Measurements from ENCODE around the gene PSD4. TPM values are rescaled to one million over a fixed set of nuclear protein-coding genes. Genes with fewer than 3 reads are reported as not detected.

PSD4 gene
- total and polyA plus RNA-seq, 2 of the 4 experiments (the other 2 are of a cell fraction) = 0.36 to 0.70 TPM

DNA sequence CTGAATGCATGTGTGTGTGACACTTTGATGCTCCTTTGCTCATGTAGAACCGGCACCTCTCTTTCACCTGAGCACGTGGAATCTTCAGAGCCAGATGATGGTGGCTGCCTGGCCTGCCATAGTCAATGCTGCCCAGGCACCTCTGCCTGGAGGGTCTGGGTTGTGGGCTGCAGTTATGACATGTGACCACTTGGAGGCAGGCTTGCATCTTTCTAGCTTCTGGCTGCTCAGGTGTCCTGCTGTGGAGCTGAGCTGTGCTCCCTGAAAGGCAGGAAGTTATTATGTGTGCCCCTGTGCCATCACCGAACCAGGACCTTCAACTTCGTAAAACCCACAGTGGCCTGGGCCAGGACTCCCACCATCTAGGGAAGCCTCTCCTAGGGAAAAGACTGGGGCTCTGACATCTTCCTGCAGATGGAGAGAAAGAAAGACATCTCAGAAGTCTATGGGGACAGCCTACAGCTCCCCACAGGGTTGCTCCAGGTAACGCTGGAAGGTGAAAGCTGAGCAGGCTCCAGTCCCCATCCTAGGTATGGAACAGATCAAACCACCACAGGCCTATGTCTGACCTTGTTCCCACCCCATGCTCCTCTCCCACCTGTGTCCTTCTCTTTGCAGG, 30.2 kb downstream of the PSD4 start:
- in situ Hi-C loops (cut with MboI; ENCODE audit: low sequenced_read_pairs) (no loop called here), dilution Hi-C loops (cut with HindIII; ENCODE audit: low sequenced_read_pairs, unreplicated experiment) (no loop called here), intact Hi-C loops (cut with micrococcal nuclease) (loop anchor here (1.0 to 5.0 kb wide), 3 partner anchors 45 to 188 kb away; no protein-coding TSS in a partner anchor)
- Histone ChIP-seq H3K27me3 (ENCODE audit: control insufficient read depth, insufficient read depth, low read length) (peaks cover 2% of the 10 kb centered on the region; the same call in 1 of the 2 replicates), H3K14ac (replicated peaks; ENCODE audit: low read depth, low read length) (no peak overlapping the region), H3K4me3 (ENCODE audit: insufficient read depth, low read depth, low read length) (no peak overlapping the region), H3K18ac (ENCODE audit: low read depth, low read length) (no peak overlapping the region), H3K36me3 (ENCODE audit: control insufficient read depth, insufficient read depth, low read length) (no peaks in the 10 kb centered on the region), H3K56ac (ENCODE audit: extremely low read depth, insufficient read depth, low read length) (no peak overlapping the region), H3K4me1 (ENCODE audit: control insufficient read depth, insufficient read depth, low read length) (peaks cover 4% of the 10 kb centered on the region), H2BK5ac (ENCODE audit: low read depth, low read length, poor library complexity, severe bottlenecking) (no peak overlapping the region), H2BK120ac (ENCODE audit: low read depth, low read length) (no peak overlapping the region), H4K91ac (ENCODE audit: insufficient read depth, low read depth, low read length) (no peak overlapping the region; the same call in 1 of the 2 replicates), H2AK9ac (replicated peaks; ENCODE audit: low read depth, low read length, poor library complexity) (peak overlapping the region; percentile 38), H3K4me2 (ENCODE audit: low read depth, low read length) (no peak overlapping the region), H3K9ac (ENCODE audit: low read depth, low read length) (no peak overlapping the region), H3K27ac (ENCODE audit: insufficient read depth, low read length) (no peak overlapping the region), H2BK15ac (ENCODE audit: low read depth, low read length) (no peak overlapping the region), H3K9me3 (ENCODE audit: control insufficient read depth, insufficient read depth, low read length) (no peaks in the 10 kb centered on the region), H4K8ac (ENCODE audit: low read depth in 2 of 2, low read length in 2 of 2) (no peak overlapping the region), H4K20me1 (ENCODE audit: insufficient read depth, low read length) (no peaks in the 10 kb centered on the region), H2BK20ac (ENCODE audit: low read depth, low read length) (no peak overlapping the region), H3K9me1 (ENCODE audit: insufficient read depth, low read length) (peaks cover 7% of the 10 kb centered on the region), H3K23ac (ENCODE audit: low read depth, low read length) (no peak overlapping the region), H3K4ac (ENCODE audit: low read depth, low read length) (no peak overlapping the region), H2AFZ (replicated peaks; ENCODE audit: low read length, poor library complexity) (peak overlapping the region; percentile 79), H2AK5ac (ENCODE audit: low read depth, low read length) (no peak overlapping the region), H4K5ac (ENCODE audit: low read depth, low read length) (no peak overlapping the region), H3K79me1 (ENCODE audit: low read depth in 1 of 2, low read length in 2 of 2) (no peaks in the 10 kb centered on the region)
- ChIA-PET POLR2A (ENCODE audit: unreplicated experiment) (no interaction called here), CTCF (interaction anchor here (0.7 to 2.8 kb wide), 11 partner anchors 31 to 187 kb away, joined by 3 to 19 read pairs (median 3); no protein-coding TSS in a partner anchor)
- TF ChIP-seq SMC3 (IDR thresholded peaks at IDR 0.05; ENCODE audit: low read depth, low read length) (peak; percentile 80), RAD21 (IDR thresholded peaks at IDR 0.05; ENCODE audit: low read length) (peak; percentile 92)
- TF ChIP-seq, protein P1, sequence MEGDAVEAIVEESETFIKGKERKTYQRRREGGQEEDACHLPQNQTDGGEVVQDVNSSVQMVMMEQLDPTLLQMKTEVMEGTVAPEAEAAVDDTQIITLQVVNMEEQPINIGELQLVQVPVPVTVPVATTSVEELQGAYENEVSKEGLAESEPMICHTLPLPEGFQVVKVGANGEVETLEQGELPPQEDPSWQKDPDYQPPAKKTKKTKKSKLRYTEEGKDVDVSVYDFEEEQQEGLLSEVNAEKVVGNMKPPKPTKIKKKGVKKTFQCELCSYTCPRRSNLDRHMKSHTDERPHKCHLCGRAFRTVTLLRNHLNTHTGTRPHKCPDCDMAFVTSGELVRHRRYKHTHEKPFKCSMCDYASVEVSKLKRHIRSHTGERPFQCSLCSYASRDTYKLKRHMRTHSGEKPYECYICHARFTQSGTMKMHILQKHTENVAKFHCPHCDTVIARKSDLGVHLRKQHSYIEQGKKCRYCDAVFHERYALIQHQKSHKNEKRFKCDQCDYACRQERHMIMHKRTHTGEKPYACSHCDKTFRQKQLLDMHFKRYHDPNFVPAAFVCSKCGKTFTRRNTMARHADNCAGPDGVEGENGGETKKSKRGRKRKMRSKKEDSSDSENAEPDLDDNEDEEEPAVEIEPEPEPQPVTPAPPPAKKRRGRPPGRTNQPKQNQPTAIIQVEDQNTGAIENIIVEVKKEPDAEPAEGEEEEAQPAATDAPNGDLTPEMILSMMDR (conservative IDR thresholded peaks at IDR 0.05; ENCODE audit: low read depth, low read length) = peak; percentile 88
- TF ChIP-seq, protein P2, sequence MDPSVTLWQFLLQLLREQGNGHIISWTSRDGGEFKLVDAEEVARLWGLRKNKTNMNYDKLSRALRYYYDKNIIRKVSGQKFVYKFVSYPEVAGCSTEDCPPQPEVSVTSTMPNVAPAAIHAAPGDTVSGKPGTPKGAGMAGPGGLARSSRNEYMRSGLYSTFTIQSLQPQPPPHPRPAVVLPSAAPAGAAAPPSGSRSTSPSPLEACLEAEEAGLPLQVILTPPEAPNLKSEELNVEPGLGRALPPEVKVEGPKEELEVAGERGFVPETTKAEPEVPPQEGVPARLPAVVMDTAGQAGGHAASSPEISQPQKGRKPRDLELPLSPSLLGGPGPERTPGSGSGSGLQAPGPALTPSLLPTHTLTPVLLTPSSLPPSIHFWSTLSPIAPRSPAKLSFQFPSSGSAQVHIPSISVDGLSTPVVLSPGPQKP (IDR thresholded peaks at IDR 0.05; ENCODE audit: borderline replicate concordance, low read depth, low read length) = no peak
- TF ChIP-seq, protein P3, sequence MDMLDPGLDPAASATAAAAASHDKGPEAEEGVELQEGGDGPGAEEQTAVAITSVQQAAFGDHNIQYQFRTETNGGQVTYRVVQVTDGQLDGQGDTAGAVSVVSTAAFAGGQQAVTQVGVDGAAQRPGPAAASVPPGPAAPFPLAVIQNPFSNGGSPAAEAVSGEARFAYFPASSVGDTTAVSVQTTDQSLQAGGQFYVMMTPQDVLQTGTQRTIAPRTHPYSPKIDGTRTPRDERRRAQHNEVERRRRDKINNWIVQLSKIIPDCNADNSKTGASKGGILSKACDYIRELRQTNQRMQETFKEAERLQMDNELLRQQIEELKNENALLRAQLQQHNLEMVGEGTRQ (IDR thresholded peaks at IDR 0.05; ENCODE audit: low read depth, low read length) = peak; percentile 56; the same call in 1 of the 2 replicates
- DNase-seq = peak; percentile 68
- peak; percentile 83 for ATAC-seq (ENCODE audit: low read depth)
- no TSS peak for BruUV-seq (replicated peaks)
- WGBS, 2 experiments (ENCODE audit: extremely low coverage in 2 of 2, insufficient read length in 1 of 2) = no CpG with 5 or more reads among the region's 5 CpGs
